Loucy (cell line): ENCODE measurements around the gene GNPTG.
"Not testable (repeated sequence)": the region's sequence is repeated elsewhere in the genome, so short reads cannot be mapped to it uniquely, and the experiment has no call there.

Experiments
- H2AFZ ChIP-seq: fragments of 200-600 bp; sonication (generic); 2 replicates; pipeline ENCODE4 v1.6.0; 2016; ENCODE audit warnings: antibody characterized with exemption, mild to moderate bottlenecking, low read length, moderate library complexity
- H3F3A ChIP-seq: fragments of 200-600 bp; 2 replicates; pipeline ENCODE4 v1.6.0; 2016; ENCODE audit warnings: antibody characterized with exemption, low read depth, mild to moderate bottlenecking
- H3K27me3 ChIP-seq: fragments of 200-600 bp; sonication (generic); 2 replicates; pipeline ENCODE4 v1.6.1; 2014; ENCODE audit warnings: low read length, mild to moderate bottlenecking; ENCODE audit not compliant: insufficient read depth, poor library complexity, severe bottlenecking
- H3K36me3 ChIP-seq: fragments of 200-600 bp; sonication (generic); 2 replicates; pipeline ENCODE4 v1.6.1; 2016; ENCODE audit warnings: low read length; ENCODE audit not compliant: insufficient read depth
- H3K4me1 ChIP-seq: fragments of 200-600 bp; sonication (generic); 2 replicates; pipeline ENCODE4 v1.5.1; 2014; ENCODE audit warnings: low read length, mild to moderate bottlenecking; ENCODE audit not compliant: insufficient read depth, poor library complexity, severe bottlenecking
- H3K4me2 ChIP-seq: fragments of 200-600 bp; sonication (generic); 2 replicates; pipeline ENCODE4 v1.6.0; 2014; ENCODE audit warnings: antibody characterized with exemption, low read length, low read depth, mild to moderate bottlenecking; ENCODE audit not compliant: poor library complexity, severe bottlenecking
- H3K4me3 ChIP-seq: fragments of 200-600 bp; sonication (generic); 2 replicates; pipeline ENCODE4 v1.5.1; 2014; ENCODE audit warnings: low read length, mild to moderate bottlenecking, mixed read lengths; ENCODE audit not compliant: poor library complexity, severe bottlenecking
- H3K79me2 ChIP-seq: fragments of 200-600 bp; sonication (generic); 2 replicates; pipeline ENCODE4 v1.6.1; 2014; ENCODE audit warnings: low read length; ENCODE audit not compliant: insufficient read depth
- H3K9ac ChIP-seq: fragments of 200-600 bp; sonication (generic); 2 replicates; pipeline ENCODE4 v1.6.0; 2014; ENCODE audit warnings: mild to moderate bottlenecking, low read depth, low read length, moderate library complexity; ENCODE audit not compliant: poor library complexity, severe bottlenecking
- H3K9me2 ChIP-seq: fragments of 200-600 bp; sonication (generic); replicated peaks from 2 replicates; pipeline ENCODE4 v1.6.1; 2016; ENCODE audit warnings: low read depth, low read length, mixed read lengths
- H3K9me3 ChIP-seq: fragments of 200-600 bp; sonication (generic); 2 replicates; pipeline ENCODE4 v1.6.1; 2014; ENCODE audit warnings: mild to moderate bottlenecking, antibody characterized with exemption, low read length, low read depth; ENCODE audit not compliant: insufficient read depth
- H4K20me1 ChIP-seq: fragments of 200-600 bp; sonication (generic); 2 replicates; pipeline ENCODE4 v1.6.0; 2014; ENCODE audit warnings: antibody characterized with exemption, low read length, mild to moderate bottlenecking; ENCODE audit not compliant: insufficient read depth, poor library complexity, severe bottlenecking
- CTCF ChIP-seq: fragments of 200-600 bp; sonication (generic); conservative IDR thresholded peaks from 2 replicates; pipeline ENCODE4 v1.5.1; 2014; ENCODE audit warnings: mild to moderate bottlenecking, antibody characterized with exemption, low read length
- EZH2phosphoT487 ChIP-seq: fragments of 200-600 bp; IDR thresholded peaks from 2 replicates; pipeline ENCODE4 v1.6.1; 2018; ENCODE audit warnings: antibody characterized with exemption, mild to moderate bottlenecking, moderate library complexity, borderline replicate concordance

The GNPTG gene

GRCh38 chr16:1327619-1327947, 24.1 kb upstream of the GNPTG start:
- no peaks in the 10 kb centered on the region; the same call in 1 of the 2 replicates for H3K36me3 ChIP-seq
- H3F3A ChIP-seq = no peaks in the 10 kb centered on the region
- H2AFZ ChIP-seq = no peak overlapping the region
- no peaks in the 10 kb centered on the region for H3K4me1 ChIP-seq
- H3K9me2 ChIP-seq = no peaks in the 10 kb centered on the region
- no peak overlapping the region for H3K4me3 ChIP-seq
- no peaks in the 10 kb centered on the region for H3K9me3 ChIP-seq
- no peak overlapping the region for H3K9ac ChIP-seq
- no peak overlapping the region for H3K4me2 ChIP-seq
- H4K20me1 ChIP-seq = no peaks in the 10 kb centered on the region
- TF ChIP-seq CTCF (no peak), EZH2phosphoT487 (no peak)
- H3K27me3 ChIP-seq = no peaks in the 10 kb centered on the region
- no peaks in the 10 kb centered on the region for H3K79me2 ChIP-seq

DNA sequence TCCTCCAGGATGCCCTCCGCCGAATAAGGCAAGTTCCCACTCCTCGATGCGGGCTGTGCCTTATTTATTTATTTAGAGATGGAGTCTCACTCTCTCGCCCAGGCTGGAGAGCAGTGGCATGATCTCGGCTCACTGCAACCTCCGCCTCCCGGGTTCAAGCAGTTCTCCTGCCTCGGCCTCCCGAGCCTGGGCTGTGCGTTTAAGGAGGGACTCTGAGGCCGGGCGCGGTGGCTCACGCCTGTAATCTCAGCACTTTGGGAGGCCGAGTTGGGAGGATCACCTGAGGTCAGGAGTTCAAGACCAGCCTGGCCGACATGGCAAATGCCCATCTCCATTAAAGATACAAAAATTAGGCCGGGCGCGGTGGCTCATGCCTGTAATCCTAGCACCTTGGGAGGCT, 23.6 kb upstream of the GNPTG start:
- not testable (repeated sequence) for H3K27me3 ChIP-seq, H3K4me2 ChIP-seq, H4K20me1 ChIP-seq, H3K4me3 ChIP-seq, H3K9ac ChIP-seq, H3K9me3 ChIP-seq, H2AFZ ChIP-seq, H3K79me2 ChIP-seq, H3K4me1 ChIP-seq, H3K36me3 ChIP-seq, H3K9me2 ChIP-seq, H3F3A ChIP-seq

DNA sequence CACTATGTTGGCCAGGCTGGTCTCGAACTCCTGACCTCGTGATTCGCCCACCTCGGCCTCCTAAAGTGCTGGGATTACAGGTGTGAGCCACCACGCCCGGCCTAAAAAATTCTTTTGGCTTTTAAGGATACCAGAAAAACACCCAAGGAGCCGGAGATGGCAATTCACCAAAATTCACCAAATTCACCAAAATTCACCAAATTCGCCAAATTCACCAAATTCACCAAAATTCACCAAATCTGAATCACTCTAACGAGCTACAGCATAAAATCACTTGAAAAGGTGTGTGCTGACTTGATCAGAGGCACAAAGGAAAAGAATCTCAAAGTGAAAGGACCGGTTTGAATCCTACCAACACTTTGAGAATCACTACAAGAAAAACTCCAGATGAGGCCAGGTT, 22.8 kb upstream of the GNPTG start:
- H2AFZ ChIP-seq, H3K9me3 ChIP-seq, H4K20me1 ChIP-seq, H3K79me2 ChIP-seq, H3K9ac ChIP-seq, H3F3A ChIP-seq, H3K4me2 ChIP-seq, H3K9me2 ChIP-seq, H3K36me3 ChIP-seq, H3K27me3 ChIP-seq, H3K4me3 ChIP-seq, H3K4me1 ChIP-seq: not testable (repeated sequence)

DNA sequence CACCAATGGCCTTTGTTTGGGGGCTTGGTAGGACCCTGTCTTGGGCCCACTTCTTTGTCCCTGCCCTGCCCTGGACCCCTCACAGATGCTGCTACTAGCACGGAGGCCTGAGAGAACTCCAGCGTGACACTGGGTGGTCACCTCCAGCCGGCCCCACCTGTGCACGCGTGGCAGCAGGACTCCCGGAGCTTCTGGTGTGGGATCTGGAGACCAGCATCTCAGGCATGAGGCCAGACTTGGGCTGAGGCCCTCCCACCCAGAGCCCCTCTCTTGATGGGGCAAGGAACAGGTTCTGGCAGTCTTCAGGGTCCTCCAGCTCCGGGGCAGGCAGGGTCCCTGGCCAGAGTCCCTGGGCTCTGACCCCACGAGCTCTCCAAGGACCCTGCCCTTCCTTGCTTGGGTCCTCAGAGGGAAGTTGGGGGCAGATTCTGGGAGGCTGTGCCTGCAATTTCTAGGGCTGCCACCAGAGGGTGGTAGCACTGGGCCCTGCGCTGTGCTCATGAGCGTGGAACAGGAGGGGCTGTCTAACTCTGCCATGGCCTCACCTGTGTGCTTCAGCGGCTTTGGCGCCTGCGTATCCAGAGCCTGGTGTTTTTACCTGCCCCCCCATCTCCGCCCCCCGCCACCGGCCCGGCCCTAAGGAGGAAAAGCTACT, 21.3 kb upstream of the GNPTG start:
- Histone ChIP-seq H2AFZ (no peak overlapping the region), H3K9ac (no peak overlapping the region), H3K9me2 (no peaks in the 10 kb centered on the region), H3K79me2 (no peaks in the 10 kb centered on the region), H3K4me1 (no peaks in the 10 kb centered on the region), H3F3A (no peaks in the 10 kb centered on the region), H3K36me3 (no peaks in the 10 kb centered on the region), H3K27me3 (no peaks in the 10 kb centered on the region), H3K9me3 (no peaks in the 10 kb centered on the region), H4K20me1 (no peaks in the 10 kb centered on the region), H3K4me3 (no peak overlapping the region), H3K4me2 (no peak overlapping the region)
- TF ChIP-seq CTCF (peak; percentile 36), EZH2phosphoT487 (no peak)
